H9 (cell line): Measurements from ENCODE around the gene ODF2. TPM values are rescaled to one million over a fixed set of nuclear protein-coding genes. Genes with fewer than 3 reads are reported as not detected.

ENCODE experiments used
- DNase-seq: peaks from one replicate; pipeline ENCODE4 v3.0.0-alpha.2; 2017
- H2AFZ ChIP-seq: one replicate; pipeline ENCODE4 v1.6.1; 2013; ENCODE audit warnings: mild to moderate bottlenecking, low read length, control low read depth, moderate library complexity
- H2AK5ac ChIP-seq: 2 replicates; pipeline ENCODE4 v1.6.1; 2013; ENCODE audit warnings: low read length, control low read depth, mixed read lengths; ENCODE audit not compliant: insufficient read length
- H2BK120ac ChIP-seq: one replicate; pipeline ENCODE4 v1.6.1; 2013; ENCODE audit warnings: low read depth, mild to moderate bottlenecking, low read length, control low read depth, inconsistent platforms; ENCODE audit not compliant: poor library complexity, severe bottlenecking
- H2BK12ac ChIP-seq: 2 replicates; pipeline ENCODE4 v1.6.1; 2013; ENCODE audit warnings: low read length, control low read depth, mixed read lengths, low read depth; ENCODE audit not compliant: insufficient read length
- H2BK15ac ChIP-seq: 2 replicates; pipeline ENCODE4 v1.6.1; 2013; ENCODE audit warnings: low read depth, low read length, control low read depth
- H2BK20ac ChIP-seq: one replicate; pipeline ENCODE4 v1.6.1; 2013; ENCODE audit warnings: low read depth, mild to moderate bottlenecking, low read length, control low read depth, inconsistent platforms; ENCODE audit not compliant: poor library complexity, severe bottlenecking
- H2BK5ac ChIP-seq: 2 replicates; pipeline ENCODE4 v1.6.1; 2013; ENCODE audit warnings: low read length, control low read depth, mixed read lengths; ENCODE audit not compliant: insufficient read length
- H3K14ac ChIP-seq: 2 replicates; pipeline ENCODE4 v1.6.1; 2013; ENCODE audit warnings: low read length, control low read depth; ENCODE audit not compliant: insufficient read depth
- H3K18ac ChIP-seq: 2 replicates; pipeline ENCODE4 v1.6.1; 2013; ENCODE audit warnings: low read depth, mild to moderate bottlenecking, mixed read lengths, low read length, control low read depth; ENCODE audit not compliant: insufficient read length
- H3K23ac ChIP-seq: 2 replicates; pipeline ENCODE4 v1.6.1; 2013; ENCODE audit warnings: low read length, control low read depth, mixed read lengths, low read depth; ENCODE audit not compliant: insufficient read length
- H3K23me2 ChIP-seq: 2 replicates; pipeline ENCODE4 v1.6.1; 2013; ENCODE audit warnings: low read depth, mild to moderate bottlenecking, mixed read lengths, low read length, control low read depth; ENCODE audit not compliant: insufficient read length, poor library complexity, severe bottlenecking
- H3K27ac ChIP-seq: 2 replicates; pipeline ENCODE4 v1.5.1; 2013; ENCODE audit warnings: low read length, control low read depth, mixed read lengths, low read depth; ENCODE audit not compliant: insufficient read length
- H3K27me3 ChIP-seq: 2 replicates; pipeline ENCODE4 v1.6.1; 2013; ENCODE audit warnings: low read length, control low read depth, inconsistent platforms; ENCODE audit not compliant: insufficient read depth
- H3K4ac ChIP-seq: 2 replicates; pipeline ENCODE4 v1.6.1; 2013; ENCODE audit warnings: low read depth, mild to moderate bottlenecking, control low read depth, inconsistent platforms, low read length, moderate library complexity
- H3K4me1 ChIP-seq: 2 replicates; pipeline ENCODE4 v1.6.1; 2013; ENCODE audit warnings: low read length, control low read depth, inconsistent platforms; ENCODE audit not compliant: insufficient read depth
- H3K4me2 ChIP-seq: 2 replicates; pipeline ENCODE4 v1.6.1; 2013; ENCODE audit warnings: low read length, control low read depth, mixed read lengths; ENCODE audit not compliant: insufficient read length, insufficient read depth
- H3K56ac ChIP-seq: 2 replicates; pipeline ENCODE4 v1.6.1; 2013; ENCODE audit warnings: low read depth, mild to moderate bottlenecking, mixed read lengths, low read length, control low read depth; ENCODE audit not compliant: insufficient read length
- H3K79me1 ChIP-seq: 2 replicates; pipeline ENCODE4 v1.6.1; 2013; ENCODE audit warnings: low read depth, mild to moderate bottlenecking, moderate library complexity, low read length, control low read depth, inconsistent platforms; ENCODE audit not compliant: insufficient read depth, poor library complexity, severe bottlenecking
- H3K79me2 ChIP-seq: 2 replicates; pipeline ENCODE4 v1.6.1; 2013; ENCODE audit warnings: low read length, control low read depth, inconsistent platforms; ENCODE audit not compliant: insufficient read depth
- H3K9ac ChIP-seq: 2 replicates; pipeline ENCODE4 v1.6.1; 2013; ENCODE audit warnings: low read length, control low read depth, mixed read lengths; ENCODE audit not compliant: insufficient read length; ENCODE audit errors: extremely low read depth
- H3K9me3 ChIP-seq: one replicate; pipeline ENCODE4 v1.6.1; 2013; ENCODE audit warnings: low read depth, low read length, inconsistent platforms; ENCODE audit not compliant: control insufficient read depth
- H3T11ph ChIP-seq: one replicate; pipeline ENCODE4 v1.6.1; 2013; ENCODE audit warnings: mild to moderate bottlenecking, low read length, control low read depth, inconsistent platforms
- H4K20me1 ChIP-seq: one replicate; pipeline ENCODE4 v1.6.1; 2013; ENCODE audit not compliant: control insufficient read depth, insufficient read length, insufficient read depth
- H4K5ac ChIP-seq: 2 replicates; pipeline ENCODE4 v1.6.1; 2013; ENCODE audit warnings: low read depth, mild to moderate bottlenecking, mixed read lengths, low read length, control low read depth; ENCODE audit not compliant: insufficient read length
- H4K8ac ChIP-seq: replicated peaks from 2 replicates; pipeline ENCODE4 v1.6.1; 2013; ENCODE audit warnings: low read length, control low read depth, mixed read lengths, low read depth; ENCODE audit not compliant: insufficient read length
- H4K91ac ChIP-seq: 2 replicates; pipeline ENCODE4 v1.6.1; 2013; ENCODE audit warnings: low read depth, mild to moderate bottlenecking, moderate library complexity, mixed read lengths, low read length, control low read depth; ENCODE audit not compliant: insufficient read length
- H3K27ac Mint-ChIP-seq, 3 experiments: 2 replicates in 2 of 3; 3 replicates in 1 of 3; pipeline ENCODE4 v1.8.0; 2020 to 2021; ENCODE audit warnings: mixed read lengths in 3 of 3, mild to moderate bottlenecking in 1 of 3, moderate library complexity in 1 of 3
- H3K27me3 Mint-ChIP-seq: 2 replicates; pipeline ENCODE4 v1.8.0; 2021; ENCODE audit warnings: low read depth, mild to moderate bottlenecking, moderate library complexity, mixed read lengths
- H3K36me3 Mint-ChIP-seq, 3 experiments: 2 replicates in 2 of 3; 3 replicates in 1 of 3; pipeline ENCODE4 v1.8.0; 2020 to 2021; ENCODE audit warnings: low read depth in 3 of 3, mixed read lengths in 3 of 3; ENCODE audit not compliant: insufficient read depth in 1 of 3
- H3K4me1 Mint-ChIP-seq, 2 experiments: 2 replicates each; pipeline ENCODE4 v1.8.0; 2020; ENCODE audit warnings: mixed read lengths in 2 of 2
- H3K4me3 Mint-ChIP-seq, 2 experiments: 2 replicates in 1 of 2; 3 replicates in 1 of 2; pipeline ENCODE4 v1.8.0; 2020 to 2021; ENCODE audit warnings: mild to moderate bottlenecking in 2 of 2, mixed read lengths in 2 of 2, moderate library complexity in 1 of 2
- H3K9me3 Mint-ChIP-seq, 2 experiments: 2 replicates in 1 of 2; 3 replicates in 1 of 2; pipeline ENCODE4 v1.8.0; 2020; ENCODE audit warnings: mild to moderate bottlenecking in 2 of 2, mixed read lengths in 2 of 2, moderate library complexity in 1 of 2
- CTCF ChIP-seq: fragments of 200-600 bp; sonication (generic); conservative IDR thresholded peaks from 3 replicates; pipeline ENCODE4 v1.8.0; 2021; ENCODE audit warnings: antibody characterized with exemption, mild to moderate bottlenecking
- WGBS: extraction: QIAGEN DNeasy Blood & Tissue Kit; methylation state at CpG from one replicate; pipeline ENCODE4 v1.1.7; 2013; ENCODE audit warnings: missing lambda C conversion rate, low lambda C conversion rate, mixed read lengths; ENCODE audit not compliant: insufficient read length; ENCODE audit errors: extremely low coverage; 5-methylcytosine and 5-hydroxymethylcytosine counted together
- total RNA-seq: library from RNA; stranded (reverse); gene quantifications from 2 replicates; pipeline ENCODE4 v1.2.1, GENCODE V29; 2021

The ODF2 gene
- total RNA-seq, 1 experiment from 2014 or later, result 16.7 TPM

GRCh38 chr9:128454991-128455390 is 815 bp upstream of the ODF2 start:
- no peak overlapping the region for H2BK12ac ChIP-seq
- H4K91ac ChIP-seq, result no peak overlapping the region
- H3K27ac Mint-ChIP-seq, result no peak overlapping the region; a peak in 1 of 7 replicates
- no peak overlapping the region for H2BK15ac ChIP-seq
- H3K4me1 Mint-ChIP-seq, result peaks cover 8 to 11% of the 10 kb centered on the region in 2 experiments
- DNase-seq, result no peak
- peaks cover 16% of the 10 kb centered on the region; the same call in 1 of the 2 replicates for H3K27me3 ChIP-seq
- no peak overlapping the region for H3K18ac ChIP-seq
- H3K36me3 Mint-ChIP-seq, result peaks cover 6 to 11% (median 9%) of the 10 kb centered on the region in 3 experiments; a peak in 5 of 7 replicates
- peaks cover 0 to 3% of the 10 kb centered on the region in 2 experiments; a peak in 1 of 5 replicates for H3K9me3 Mint-ChIP-seq
- H3K23ac ChIP-seq, result no peak overlapping the region
- no peak overlapping the region for H2BK5ac ChIP-seq
- no peak overlapping the region for H2AFZ ChIP-seq
- no peaks in the 10 kb centered on the region for H3K4me1 ChIP-seq
- H4K8ac ChIP-seq, result no peak overlapping the region
- H3K9me3 ChIP-seq, result no peaks in the 10 kb centered on the region
- H3K79me1 ChIP-seq, result no peaks in the 10 kb centered on the region
- no peaks in the 10 kb centered on the region for H3K79me2 ChIP-seq
- peaks cover 89% of the 10 kb centered on the region for H3K27me3 Mint-ChIP-seq
- H4K5ac ChIP-seq, result no peak overlapping the region
- H3K4ac ChIP-seq, result no peak overlapping the region
- H3K4me3 Mint-ChIP-seq, result peak overlapping the region; percentile 78 to 81; a peak in 4 of 5 replicates
- H3K27ac ChIP-seq, result no peak overlapping the region
- TF ChIP-seq CTCF, result no peak
- no peak overlapping the region for H3K9ac ChIP-seq
- H3K4me2 ChIP-seq, result no peak overlapping the region
- peaks cover 12% of the 10 kb centered on the region for H3K23me2 ChIP-seq
- no CpG with 5 or more reads among the region's 14 CpGs for WGBS
- no peak overlapping the region for H2BK20ac ChIP-seq
- H3K56ac ChIP-seq, result no peak overlapping the region
- no peak overlapping the region for H2BK120ac ChIP-seq
- no peak overlapping the region for H3T11ph ChIP-seq
- H3K14ac ChIP-seq, result no peak overlapping the region
- no peaks in the 10 kb centered on the region for H4K20me1 ChIP-seq
- H2AK5ac ChIP-seq, result no peak overlapping the region
